SU-DHL-6 (cell line): Measurements from ENCODE around the gene IGF2.

ENCODE experiments used
- CTCF ChIP-seq: fragments of 200-600 bp; sonication (generic); IDR thresholded peaks from one replicate; pipeline ENCODE4 v1.5.1; 2017; ENCODE audit warnings: antibody characterized with exemption, mild to moderate bottlenecking, low read length, moderate library complexity; ENCODE audit not compliant: insufficient read depth, poor library complexity, severe bottlenecking
- EZH2phosphoT487 ChIP-seq: fragments of 200-600 bp; sonication (generic), shearing (Covaris generic); conservative IDR thresholded peaks from 2 replicates; pipeline ENCODE4 v1.6.1; 2018; ENCODE audit warnings: mild to moderate bottlenecking, antibody characterized with exemption, low read length, moderate library complexity, mixed read lengths

GRCh38 chr11:2174361-2174760, 35.2 kb upstream of the IGF2 start:
- TF ChIP-seq CTCF (no peak), EZH2phosphoT487 (no peak)
